ENCODE results near the gene SOX5.
"Not testable (repeated sequence)": the region's sequence is repeated elsewhere in the genome, so short reads cannot be mapped to it uniquely, and the experiment has no call there.

SOX5 gene

GRCh38 chr12:23830210-23830609, 119.3 kb downstream of the SOX5 start:
- no peak for DNase-seq

GRCh38 chr12:23827353-23827752, 122.1 kb downstream of the SOX5 start:
- DNase-seq, result no peak

- DNase-seq, result not testable (repeated sequence)
Measured at GRCh38 chr12:23825124-23825523, 124.3 kb downstream of the SOX5 start.

- no peak for DNase-seq
Measured at GRCh38 chr12:23824358-23824757, 125.1 kb downstream of the SOX5 start.

- not testable (repeated sequence) for DNase-seq
Measured at GRCh38 chr12:23822883-23823282, 126.6 kb downstream of the SOX5 start.

GRCh38 chr12:23817345-23817744, 132.1 kb downstream of the SOX5 start:
- DNase-seq, result no peak

- DNase-seq, result no peak
Measured at GRCh38 chr12:23816394-23816851, 133.0 kb downstream of the SOX5 start.

GRCh38 chr12:23815810-23816209, 133.7 kb downstream of the SOX5 start:
- no peak for DNase-seq

- DNase-seq, result no peak
Measured at GRCh38 chr12:23813206-23813605, 136.3 kb downstream of the SOX5 start.

GRCh38 chr12:23810329-23810902, 139.1 kb downstream of the SOX5 start:
- DNase-seq, result no peak

GRCh38 chr12:23803540-23803939, 145.9 kb downstream of the SOX5 start:
- no peak for DNase-seq

- no peak for DNase-seq
Measured at GRCh38 chr12:23795494-23795893, 154.0 kb downstream of the SOX5 start.

GRCh38 chr12:23781118-23781517, 168.4 kb downstream of the SOX5 start:
- no peak for DNase-seq

GRCh38 chr12:23775208-23775607, 174.3 kb downstream of the SOX5 start:
- no peak for DNase-seq

- no peak for DNase-seq
Measured at GRCh38 chr12:23771240-23771949, 178.1 kb downstream of the SOX5 start.

GRCh38 chr12:23770202-23770938, 179.1 kb downstream of the SOX5 start:
- DNase-seq, result no peak

GRCh38 chr12:23767834-23768233, 181.6 kb downstream of the SOX5 start:
- DNase-seq, result no peak

- DNase-seq, result no peak
Measured at GRCh38 chr12:23763724-23764123, 185.7 kb downstream of the SOX5 start.

- DNase-seq, result no peak
Measured at GRCh38 chr12:23760495-23760894, 189.0 kb downstream of the SOX5 start.

- DNase-seq, result no peak
Measured at GRCh38 chr12:23758608-23759007, 190.9 kb downstream of the SOX5 start.

- no peak for DNase-seq
Measured at GRCh38 chr12:23757541-23757962, 191.9 kb downstream of the SOX5 start.

GRCh38 chr12:23756416-23756815, 193.1 kb downstream of the SOX5 start:
- DNase-seq, result no peak

GRCh38 chr12:23753628-23754365, 195.7 kb downstream of the SOX5 start:
- no peak for DNase-seq

Data from suppressor macrophage treated with lipopolysaccharide for 4 hours (primary cell).